Measurements from ENCODE around the gene ACTL9. TPM values are rescaled to one million over a fixed set of nuclear protein-coding genes. Genes with fewer than 3 reads are reported as not detected.
"Not testable (repeated sequence)": the region's sequence is repeated elsewhere in the genome, so short reads cannot be mapped to it uniquely, and the experiment has no call there.

The ACTL9 gene
- total and polyA plus RNA-seq, 8 donors: not detected

GRCh38 chr19:8722032-8722431 lies 23.4 kb upstream of the ACTL9 start:
- no peaks in the 10 kb centered on the region for H3K36me3 ChIP-seq
- FAIRE-seq (no peak), DNase-seq (no peak), ATAC-seq (no peak)
- 23 to 26% methylated on average over 2 of the region's 2 CpGs for WGBS, 2 donors
- intact Hi-C loops (cut with DNase I): no loop called here
- no peak overlapping the region for H3K4me3 ChIP-seq
- H3K4me1 ChIP-seq: no peaks in the 10 kb centered on the region
- H3K9me3 ChIP-seq: no peaks in the 10 kb centered on the region
- TF ChIP-seq CTCF (IDR thresholded peaks at IDR 0.05): no peak
- H3K27me3 ChIP-seq: no peaks in the 10 kb centered on the region
- H3K27ac ChIP-seq: no peak overlapping the region

- no peak for FAIRE-seq
Observed at GRCh38 chr19:8721334-8721733, 22.7 kb upstream of the ACTL9 start, which contains the start of gene OR2Z1. Gene OR2Z1 (plus strand): TSS chr19:8721634. CDS start chr19:8731029, 9,395 bp downstream.

GRCh38 chr19:8710337-8710736 lies 11.7 kb upstream of the ACTL9 start:
- ATAC-seq; H3K27me3 ChIP-seq; H3K4me1 ChIP-seq; H3K27ac ChIP-seq; H3K36me3 ChIP-seq; H3K4me3 ChIP-seq; intact Hi-C loops (cut with DNase I); DNase-seq; FAIRE-seq; H3K9me3 ChIP-seq: not testable (repeated sequence)
- WGBS, 2 donors: 70 to 76% methylated on average over 4 to 7 of the region's 7 CpGs

More at GRCh38 chr19:8721334-8721733, 22.7 kb upstream of the ACTL9 start, which contains the start of gene OR2Z1:
- Histone ChIP-seq H3K4me3 (no peak within 1 kb of the TSS), H3K4me1 (no peaks in the 10 kb centered on the region), H3K9me3 (no peaks in the 10 kb centered on the region), H3K27ac (no peak within 1 kb of the TSS), H3K36me3 (no peaks in the 10 kb centered on the region), H3K27me3 (no peaks in the 10 kb centered on the region)
- intact Hi-C loops (cut with DNase I): no loop called here
- no peak for TF ChIP-seq CTCF (IDR thresholded peaks at IDR 0.05)
- WGBS, 2 donors: 65 to 67% methylated on average over 1 of the region's 1 CpG
- no peak for DNase-seq
- no peak for ATAC-seq

GRCh38 chr19:8705742-8706141 lies 7.1 kb upstream of the ACTL9 start:
- Histone ChIP-seq H3K36me3 (no peaks in the 10 kb centered on the region), H3K27me3 (no peaks in the 10 kb centered on the region), H3K9me3 (no peaks in the 10 kb centered on the region), H3K4me3 (no peak overlapping the region), H3K4me1 (no peaks in the 10 kb centered on the region), H3K27ac (no peak overlapping the region)
- no peak for TF ChIP-seq CTCF (IDR thresholded peaks at IDR 0.05)
- 28 to 45% methylated on average over 5 of the region's 5 CpGs for WGBS, 2 donors
- intact Hi-C loops (cut with DNase I): no loop called here
- FAIRE-seq (no peak), DNase-seq (no peak), ATAC-seq (no peak)

- FAIRE-seq; H3K36me3 ChIP-seq; H3K9me3 ChIP-seq; DNase-seq; H3K27ac ChIP-seq; H3K27me3 ChIP-seq; ATAC-seq; intact Hi-C loops (cut with DNase I); H3K4me3 ChIP-seq; H3K4me1 ChIP-seq: not testable (repeated sequence)
- WGBS, 2 donors: 68 to 76% methylated on average over 3 of the region's 3 CpGs
Observed at GRCh38 chr19:8705304-8705703, 6.7 kb upstream of the ACTL9 start.

GRCh38 chr19:8703223-8703622 lies 4.6 kb upstream of the ACTL9 start:
- 22 to 37% methylated on average over 7 of the region's 7 CpGs for WGBS, 2 donors

More at GRCh38 chr19:8703223-8703622, 4.6 kb upstream of the ACTL9 start:
- H3K4me1 ChIP-seq: no peaks in the 10 kb centered on the region
- FAIRE-seq (no peak), ATAC-seq (no peak), DNase-seq (no peak)
- TF ChIP-seq CTCF (IDR thresholded peaks at IDR 0.05): no peak
- no peaks in the 10 kb centered on the region for H3K27me3 ChIP-seq
- intact Hi-C loops (cut with DNase I): no loop called here
- no peak overlapping the region for H3K27ac ChIP-seq
- no peaks in the 10 kb centered on the region for H3K36me3 ChIP-seq
- H3K4me3 ChIP-seq: no peak overlapping the region
- H3K9me3 ChIP-seq: no peaks in the 10 kb centered on the region

Measured in pancreas (tissue), 10 donors.